NCI-H748 (cell line): Measurements from ENCODE around the gene SUPT5H.
"Not testable (repeated sequence)": the region's sequence is repeated elsewhere in the genome, so short reads cannot be mapped to it uniquely, and the experiment has no call there.

Source experiments
- DNase-seq: peaks from one replicate; lab custom pipeline; 2025; ENCODE audit not compliant: unreplicated experiment; lab: John Stamatoyannopoulos, UW

Gene SUPT5H

DNA sequence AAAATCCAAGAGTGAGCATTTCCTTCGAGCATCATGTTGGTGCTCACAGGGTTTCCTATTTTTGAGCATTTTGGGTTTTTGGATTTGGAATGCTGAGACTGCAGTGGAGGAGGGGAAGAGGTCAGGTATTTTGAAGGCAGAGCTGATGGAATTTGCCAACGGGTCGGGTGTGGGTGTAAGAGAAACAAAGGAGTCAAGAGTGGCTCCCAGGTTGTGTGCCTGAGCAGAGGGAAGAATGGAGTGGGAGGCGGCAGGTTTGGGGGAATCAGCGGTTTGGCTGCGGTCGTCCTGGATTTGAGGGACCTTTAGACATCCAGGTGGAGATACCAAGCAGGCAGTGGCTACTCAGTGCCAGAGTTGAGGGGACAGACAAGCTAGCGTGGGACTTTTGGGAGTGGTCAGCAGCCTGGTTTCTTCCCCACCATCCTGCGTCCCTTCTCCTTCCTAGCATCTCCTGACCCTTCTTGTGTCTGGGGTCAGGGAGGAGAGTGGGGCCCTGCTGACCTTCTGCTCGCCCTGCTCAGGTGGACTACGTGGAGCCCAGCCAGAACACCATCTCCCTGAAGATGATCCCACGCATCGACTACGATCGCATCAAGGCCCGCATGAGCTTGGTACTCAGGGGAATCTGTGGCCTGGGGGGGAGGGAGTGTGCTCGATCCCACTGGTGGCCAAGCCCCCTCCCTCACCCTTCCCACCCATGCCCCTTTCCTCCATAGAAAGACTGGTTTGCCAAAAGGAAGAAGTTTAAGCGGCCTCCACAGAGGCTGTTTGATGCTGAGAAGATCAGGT, 20.8 kb downstream of the SUPT5H start:
- DNase-seq: no peak

- DNase-seq: no peak
Measured at GRCh38 chr19:39467941-39468340, 22.6 kb downstream of the SUPT5H start.

- no peak for DNase-seq
Measured at GRCh38 chr19:39469036-39469435, 23.7 kb downstream of the SUPT5H start.

- DNase-seq: no peak
Measured at GRCh38 chr19:39469567-39469966, 24.2 kb downstream of the SUPT5H start.

DNA sequence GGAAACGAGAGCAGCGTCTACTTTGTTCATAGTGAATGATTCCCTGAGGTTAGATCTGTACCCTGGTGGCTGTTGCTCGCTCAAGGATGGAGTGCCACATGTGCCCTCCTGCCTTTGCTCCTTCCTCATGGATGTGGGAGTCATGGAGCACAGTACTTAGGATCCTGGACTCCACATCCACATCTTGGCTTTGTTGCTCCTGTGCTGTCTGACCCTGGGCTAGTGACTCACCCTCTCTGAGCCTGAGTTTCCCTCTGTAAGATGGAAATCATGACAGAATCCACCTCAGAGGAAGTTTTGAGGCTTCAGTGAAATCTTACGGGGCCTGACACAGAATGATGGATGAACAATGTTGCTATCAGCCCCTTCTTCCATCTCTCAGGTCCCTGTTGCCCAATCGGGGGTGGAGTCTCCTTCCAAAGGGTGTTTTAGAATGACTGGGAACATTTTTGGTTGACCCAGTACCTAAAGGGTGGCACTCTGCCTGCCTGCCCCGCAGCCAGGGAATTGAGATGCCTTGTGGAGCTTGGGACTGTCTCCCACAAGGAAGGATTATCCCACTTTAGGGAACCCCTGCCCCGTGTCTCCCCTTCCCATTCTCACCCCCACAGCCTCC, 25.4 kb downstream of the SUPT5H start:
- DNase-seq: no peak

DNA sequence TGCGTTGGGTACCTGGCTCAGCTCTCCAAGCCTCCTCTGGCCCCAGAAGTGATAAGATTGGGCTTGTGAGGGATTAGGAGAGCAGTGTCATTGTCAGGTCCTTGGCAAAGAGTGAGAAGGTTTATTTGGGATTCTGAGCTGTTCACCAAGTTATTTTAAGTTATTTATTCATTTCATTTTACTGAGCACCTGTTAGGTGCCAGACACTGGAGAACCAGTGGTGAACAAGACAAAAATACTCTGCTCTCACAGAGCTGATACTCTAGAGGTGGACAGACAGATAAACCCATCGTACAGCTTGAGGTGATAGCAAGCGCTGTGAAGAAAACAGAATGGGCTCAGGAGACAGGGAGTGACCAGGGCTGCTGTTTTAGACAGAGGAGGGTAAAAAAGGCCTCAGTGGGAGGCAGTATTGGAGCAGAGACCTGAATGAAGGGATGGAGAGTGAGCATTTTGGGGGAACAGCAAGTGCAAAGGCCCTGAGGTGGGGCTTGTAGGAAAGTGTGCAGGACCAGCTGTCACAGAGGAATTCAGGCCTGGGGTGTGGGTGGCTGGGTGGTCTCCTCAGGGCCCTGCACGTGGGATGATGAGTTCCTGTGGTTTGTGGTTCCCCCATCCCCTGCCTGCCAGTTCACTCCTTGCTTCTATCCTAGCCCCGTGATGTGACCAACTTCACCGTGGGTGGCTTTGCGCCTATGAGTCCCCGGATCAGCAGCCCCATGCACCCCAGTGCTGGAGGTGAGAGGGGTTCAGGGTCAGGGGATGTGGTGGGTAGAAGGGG, 26.6 kb downstream of the SUPT5H start:
- DNase-seq: no peak

DNA sequence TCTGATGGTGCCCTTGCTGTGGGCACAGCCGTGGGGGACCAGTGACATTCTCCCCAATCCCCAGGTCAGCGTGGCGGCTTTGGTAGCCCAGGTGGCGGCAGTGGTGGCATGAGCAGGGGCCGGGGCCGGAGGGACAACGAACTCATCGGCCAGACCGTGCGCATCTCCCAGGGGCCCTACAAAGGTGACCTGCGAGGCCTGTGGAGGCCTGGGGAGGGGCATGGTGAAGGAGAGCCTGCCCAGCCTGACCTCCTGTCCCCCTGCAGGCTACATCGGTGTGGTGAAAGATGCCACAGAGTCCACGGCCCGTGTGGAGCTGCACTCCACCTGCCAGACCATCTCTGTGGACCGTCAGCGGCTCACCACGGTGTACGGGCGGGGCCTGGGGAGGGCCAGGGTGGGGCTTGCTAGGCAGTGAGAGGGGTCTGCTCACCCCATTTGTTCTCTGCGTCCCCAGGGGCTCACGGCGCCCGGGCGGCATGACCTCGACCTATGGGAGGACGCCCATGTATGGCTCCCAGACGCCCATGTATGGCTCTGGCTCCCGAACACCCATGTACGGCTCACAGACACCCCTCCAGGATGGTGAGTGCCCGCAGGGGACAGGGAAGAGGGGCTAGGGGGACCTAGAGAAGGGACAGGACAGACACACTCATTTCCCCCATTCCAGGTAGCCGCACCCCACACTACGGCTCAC, 27.5 kb downstream of the SUPT5H start:
- no peak for DNase-seq

DNA sequence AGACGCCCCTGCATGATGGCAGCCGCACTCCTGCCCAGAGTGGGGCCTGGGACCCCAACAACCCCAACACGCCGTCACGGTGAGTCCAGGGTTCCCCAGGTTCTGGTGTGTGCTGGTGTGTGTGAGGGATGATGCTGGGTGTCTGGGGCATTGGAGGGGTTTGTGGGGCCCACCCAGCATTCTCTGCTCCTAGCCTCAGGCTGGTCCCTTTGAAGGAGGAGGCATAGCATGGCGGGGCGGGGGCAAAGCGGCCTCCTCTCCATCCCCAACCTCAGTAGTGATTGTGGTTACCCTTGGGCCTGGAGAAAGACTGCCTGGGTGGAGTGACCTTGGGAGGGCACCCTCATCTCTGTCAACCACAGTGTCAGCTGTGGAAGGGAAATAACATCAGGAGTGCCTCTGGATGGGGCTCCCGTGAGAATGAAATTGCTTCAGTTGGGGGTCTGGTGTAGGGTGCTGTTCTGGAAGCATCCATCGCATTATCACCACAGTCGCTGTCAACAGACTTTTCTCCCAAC, 28.1 kb downstream of the SUPT5H start:
- DNase-seq: no peak

DNA sequence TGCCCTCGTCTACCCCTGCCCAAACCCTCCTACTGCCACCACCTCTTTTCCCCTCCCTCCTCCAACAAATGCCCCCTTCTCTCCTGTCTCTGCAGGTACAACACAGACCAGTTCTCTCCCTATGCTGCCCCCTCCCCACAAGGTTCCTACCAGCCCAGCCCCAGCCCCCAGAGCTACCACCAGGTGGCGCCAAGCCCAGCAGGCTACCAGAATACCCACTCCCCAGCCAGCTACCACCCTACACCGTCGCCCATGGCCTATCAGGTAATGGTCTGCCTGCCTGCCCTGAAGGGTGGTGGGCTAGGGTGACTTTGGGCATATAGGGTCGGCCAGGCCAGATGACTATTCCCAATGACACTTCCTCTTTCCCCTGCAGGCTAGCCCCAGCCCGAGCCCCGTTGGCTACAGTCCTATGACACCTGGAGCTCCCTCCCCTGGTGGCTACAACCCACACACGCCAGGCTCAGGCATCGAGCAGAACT, 28.8 kb downstream of the SUPT5H start:
- DNase-seq: peak; percentile 67

GRCh38 chr19:39475748-39476147, 30.4 kb downstream of the SUPT5H start:
- no peak for DNase-seq

DNA sequence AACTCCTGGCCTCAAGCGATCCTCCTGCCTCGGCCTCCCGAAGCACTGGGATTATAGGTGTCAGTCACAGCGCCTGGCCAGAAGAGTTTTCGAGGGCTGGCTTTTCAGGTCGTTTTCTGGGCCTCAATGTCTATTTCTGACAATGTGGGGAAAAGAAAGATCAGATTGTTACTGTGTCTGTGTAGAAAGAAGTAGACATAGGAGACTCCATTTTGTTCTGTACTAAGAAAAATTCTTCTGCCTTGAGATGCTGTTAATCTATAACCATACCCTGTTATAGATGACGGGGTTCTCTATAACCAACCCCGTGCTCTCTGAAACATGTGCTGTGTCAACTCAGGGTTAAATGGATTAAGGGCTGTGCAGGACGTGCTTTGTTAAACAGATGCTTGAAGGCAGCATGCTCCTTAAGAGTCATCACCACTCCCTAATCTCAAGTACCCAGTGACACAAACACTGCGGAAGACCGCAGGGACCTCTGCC, 34.0 kb downstream of the SUPT5H start:
- DNase-seq: not testable (repeated sequence)

- no peak for DNase-seq
Measured at GRCh38 chr19:39479916-39480315, 34.5 kb downstream of the SUPT5H start.

- peak; percentile 99 for DNase-seq
Measured at GRCh38 chr19:39480337-39481228, 35.2 kb downstream of the SUPT5H start, which contains the start of gene TIMM50. TIMM50 (plus strand) TSS chr19:39480838; CDS start chr19:39480854, 16 bp downstream.

GRCh38 chr19:39481229-39481545, 35.8 kb downstream of the SUPT5H start:
- DNase-seq: no peak

- no peak for DNase-seq
Measured at GRCh38 chr19:39481676-39482075, 36.3 kb downstream of the SUPT5H start.

DNA sequence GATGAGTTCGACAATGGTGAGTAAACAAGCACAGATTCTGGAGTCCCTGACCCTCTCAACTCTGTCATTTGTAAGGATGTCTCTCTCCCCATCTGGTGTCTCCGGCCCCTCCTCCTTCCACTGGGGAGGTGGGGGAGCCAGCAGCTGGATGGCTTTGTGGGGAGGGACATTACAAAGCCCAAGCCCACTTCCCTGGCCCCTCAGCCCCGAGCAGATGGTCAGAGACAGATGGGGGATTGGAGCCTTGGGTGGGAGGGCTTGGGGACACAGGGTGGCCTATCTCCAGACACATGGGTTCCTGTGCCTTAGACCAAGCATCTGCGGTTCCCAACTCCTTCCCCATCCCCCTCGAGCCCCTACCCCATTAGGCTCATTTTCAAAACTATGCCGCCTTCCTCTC, 37.8 kb downstream of the SUPT5H start:
- DNase-seq: no peak

DNA sequence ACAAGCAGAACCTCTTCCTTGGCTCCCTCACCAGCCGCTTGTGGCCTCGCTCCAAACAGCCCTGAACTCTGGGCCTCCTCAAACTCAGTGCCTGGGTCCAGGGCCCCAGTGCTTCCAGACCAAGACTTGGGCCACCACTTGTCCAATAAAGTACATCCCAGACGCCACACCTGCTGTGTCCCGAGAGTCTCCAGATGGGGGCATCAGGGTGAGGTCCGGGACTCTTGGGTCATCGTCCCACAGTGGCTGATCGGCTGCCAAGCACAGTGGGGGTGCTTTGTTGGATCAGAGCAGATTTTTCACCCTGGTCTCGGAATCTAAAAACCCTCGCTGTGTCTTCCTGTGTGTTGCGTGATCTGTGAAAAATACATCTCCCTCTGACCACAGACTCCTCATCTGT, 44.4 kb downstream of the SUPT5H start:
- no peak for DNase-seq

DNA sequence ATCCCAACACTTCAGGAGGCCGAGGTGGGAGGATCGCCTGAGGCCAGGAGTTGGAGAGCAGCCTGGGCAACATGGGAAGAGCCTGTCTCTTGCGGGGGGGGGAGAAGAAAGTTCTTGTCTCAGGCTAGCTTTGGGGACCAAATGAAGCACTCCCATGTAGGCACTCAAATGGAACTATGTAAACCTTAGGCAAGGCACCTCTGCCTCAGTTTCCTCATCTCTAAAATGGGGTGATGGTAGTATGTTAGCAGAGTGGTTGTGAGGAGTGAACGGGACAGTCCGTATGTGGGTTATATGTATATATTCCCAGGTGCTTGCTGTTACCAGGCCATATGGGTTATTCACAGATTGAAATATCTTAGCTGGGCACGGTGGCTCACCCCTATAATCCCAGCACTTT, 46.8 kb downstream of the SUPT5H start:
- DNase-seq: no peak

- no peak for DNase-seq
Measured at GRCh38 chr19:39492788-39493187, 47.4 kb downstream of the SUPT5H start.

GRCh38 chr19:39494661-39495060, 49.3 kb downstream of the SUPT5H start:
- DNase-seq: no peak
